ENCODE measurements around the gene MEGF8.

The MEGF8 gene

DNA sequence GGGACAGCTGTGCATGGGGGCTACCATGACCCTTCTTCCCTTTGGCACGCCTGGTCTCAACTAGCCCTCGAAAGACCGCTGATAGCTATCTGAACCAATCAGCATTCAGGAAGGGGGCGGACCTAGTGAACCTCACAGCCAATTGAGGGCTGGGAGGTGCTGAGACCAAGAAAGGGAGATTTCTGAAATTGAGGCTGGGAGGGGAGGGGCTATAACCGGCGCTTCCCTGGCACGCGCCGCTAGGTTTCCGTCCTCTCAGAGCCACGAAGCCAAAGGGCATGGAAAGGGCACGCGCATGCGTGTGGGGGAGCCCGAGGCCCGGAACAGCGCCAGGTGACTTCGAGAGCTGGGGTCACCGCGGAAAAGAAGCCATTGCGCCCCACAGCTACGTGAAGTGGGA lies 18.8 kb upstream of the MEGF8 start:
- TF ChIP-seq, protein P1, sequence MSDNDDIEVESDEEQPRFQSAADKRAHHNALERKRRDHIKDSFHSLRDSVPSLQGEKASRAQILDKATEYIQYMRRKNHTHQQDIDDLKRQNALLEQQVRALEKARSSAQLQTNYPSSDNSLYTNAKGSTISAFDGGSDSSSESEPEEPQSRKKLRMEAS (IDR thresholded peaks at IDR 0.05): no peak
- no peak for TF ChIP-seq NFIC (IDR thresholded peaks at IDR 0.05)
- TF ChIP-seq CREB1 (IDR thresholded peaks at IDR 0.05; ENCODE audit: low read depth): no peak
- no peak for TF ChIP-seq ZBTB7A (IDR thresholded peaks at IDR 0.05; ENCODE audit: low read depth)
- no peak for TF ChIP-seq EP300 (IDR thresholded peaks at IDR 0.05; ENCODE audit: borderline replicate concordance)
- TF ChIP-seq TCF12 (IDR thresholded peaks at IDR 0.05; ENCODE audit: low read depth): no peak
- no peak for TF ChIP-seq TEAD4 (IDR thresholded peaks at IDR 0.05)
- no peak for TF ChIP-seq CEBPB (IDR thresholded peaks at IDR 0.05)
- no peak for TF ChIP-seq FOXM1 (IDR thresholded peaks at IDR 0.05; ENCODE audit: borderline replicate concordance, low read depth)
- TF ChIP-seq, protein P2, sequence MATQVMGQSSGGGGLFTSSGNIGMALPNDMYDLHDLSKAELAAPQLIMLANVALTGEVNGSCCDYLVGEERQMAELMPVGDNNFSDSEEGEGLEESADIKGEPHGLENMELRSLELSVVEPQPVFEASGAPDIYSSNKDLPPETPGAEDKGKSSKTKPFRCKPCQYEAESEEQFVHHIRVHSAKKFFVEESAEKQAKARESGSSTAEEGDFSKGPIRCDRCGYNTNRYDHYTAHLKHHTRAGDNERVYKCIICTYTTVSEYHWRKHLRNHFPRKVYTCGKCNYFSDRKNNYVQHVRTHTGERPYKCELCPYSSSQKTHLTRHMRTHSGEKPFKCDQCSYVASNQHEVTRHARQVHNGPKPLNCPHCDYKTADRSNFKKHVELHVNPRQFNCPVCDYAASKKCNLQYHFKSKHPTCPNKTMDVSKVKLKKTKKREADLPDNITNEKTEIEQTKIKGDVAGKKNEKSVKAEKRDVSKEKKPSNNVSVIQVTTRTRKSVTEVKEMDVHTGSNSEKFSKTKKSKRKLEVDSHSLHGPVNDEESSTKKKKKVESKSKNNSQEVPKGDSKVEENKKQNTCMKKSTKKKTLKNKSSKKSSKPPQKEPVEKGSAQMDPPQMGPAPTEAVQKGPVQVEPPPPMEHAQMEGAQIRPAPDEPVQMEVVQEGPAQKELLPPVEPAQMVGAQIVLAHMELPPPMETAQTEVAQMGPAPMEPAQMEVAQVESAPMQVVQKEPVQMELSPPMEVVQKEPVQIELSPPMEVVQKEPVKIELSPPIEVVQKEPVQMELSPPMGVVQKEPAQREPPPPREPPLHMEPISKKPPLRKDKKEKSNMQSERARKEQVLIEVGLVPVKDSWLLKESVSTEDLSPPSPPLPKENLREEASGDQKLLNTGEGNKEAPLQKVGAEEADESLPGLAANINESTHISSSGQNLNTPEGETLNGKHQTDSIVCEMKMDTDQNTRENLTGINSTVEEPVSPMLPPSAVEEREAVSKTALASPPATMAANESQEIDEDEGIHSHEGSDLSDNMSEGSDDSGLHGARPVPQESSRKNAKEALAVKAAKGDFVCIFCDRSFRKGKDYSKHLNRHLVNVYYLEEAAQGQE (IDR thresholded peaks at IDR 0.05; ENCODE audit: low read depth): no peak
- TF ChIP-seq YY1 (IDR thresholded peaks at IDR 0.05; ENCODE audit: low read depth): no peak
- no peak for TF ChIP-seq RAD21 (IDR thresholded peaks at IDR 0.05; ENCODE audit: low read depth)
- no peak for TF ChIP-seq EGR1 (IDR thresholded peaks at IDR 0.05)

DNA sequence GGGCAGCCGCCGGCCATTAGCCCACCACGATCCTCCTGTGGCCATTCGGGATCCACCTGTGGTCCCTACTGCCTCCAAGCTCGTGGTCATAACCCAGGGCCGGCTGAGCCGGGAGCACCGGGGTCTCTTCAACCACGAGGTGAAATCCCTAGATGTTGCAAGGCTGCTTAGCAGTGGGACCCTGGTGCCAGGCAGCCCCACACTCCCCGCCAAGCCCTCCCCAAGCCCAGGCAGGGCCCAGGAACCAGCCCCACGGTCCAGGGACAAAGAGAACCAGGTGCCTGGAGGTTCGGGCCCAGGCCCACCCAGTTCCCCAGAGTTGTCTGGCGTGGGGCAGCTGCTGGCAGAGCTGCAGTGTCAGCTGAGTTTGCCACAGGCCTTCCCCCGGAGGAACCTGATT lies 15.7 kb upstream of the MEGF8 start:
- TF ChIP-seq TEAD4 (IDR thresholded peaks at IDR 0.05) (no peak), FOXM1 (IDR thresholded peaks at IDR 0.05; ENCODE audit: borderline replicate concordance, low read depth) (no peak), TCF12 (IDR thresholded peaks at IDR 0.05; ENCODE audit: low read depth) (no peak), YY1 (IDR thresholded peaks at IDR 0.05; ENCODE audit: low read depth) (no peak), CREB1 (IDR thresholded peaks at IDR 0.05; ENCODE audit: low read depth) (no peak), CEBPB (IDR thresholded peaks at IDR 0.05) (no peak), EP300 (IDR thresholded peaks at IDR 0.05; ENCODE audit: borderline replicate concordance) (no peak), NFIC (IDR thresholded peaks at IDR 0.05) (no peak), RAD21 (IDR thresholded peaks at IDR 0.05; ENCODE audit: low read depth) (no peak), TAF1 (IDR thresholded peaks at IDR 0.05; ENCODE audit: low read depth) (no peak), ZBTB7A (IDR thresholded peaks at IDR 0.05; ENCODE audit: low read depth) (no peak), EGR1 (IDR thresholded peaks at IDR 0.05) (no peak)
- TF ChIP-seq, protein P2 (IDR thresholded peaks at IDR 0.05; ENCODE audit: low read depth): no peak
- TF ChIP-seq, protein P1 (IDR thresholded peaks at IDR 0.05): no peak
- TF ChIP-seq, protein P3, sequence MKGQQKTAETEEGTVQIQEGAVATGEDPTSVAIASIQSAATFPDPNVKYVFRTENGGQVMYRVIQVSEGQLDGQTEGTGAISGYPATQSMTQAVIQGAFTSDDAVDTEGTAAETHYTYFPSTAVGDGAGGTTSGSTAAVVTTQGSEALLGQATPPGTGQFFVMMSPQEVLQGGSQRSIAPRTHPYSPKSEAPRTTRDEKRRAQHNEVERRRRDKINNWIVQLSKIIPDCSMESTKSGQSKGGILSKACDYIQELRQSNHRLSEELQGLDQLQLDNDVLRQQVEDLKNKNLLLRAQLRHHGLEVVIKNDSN (IDR thresholded peaks at IDR 0.05): no peak

DNA sequence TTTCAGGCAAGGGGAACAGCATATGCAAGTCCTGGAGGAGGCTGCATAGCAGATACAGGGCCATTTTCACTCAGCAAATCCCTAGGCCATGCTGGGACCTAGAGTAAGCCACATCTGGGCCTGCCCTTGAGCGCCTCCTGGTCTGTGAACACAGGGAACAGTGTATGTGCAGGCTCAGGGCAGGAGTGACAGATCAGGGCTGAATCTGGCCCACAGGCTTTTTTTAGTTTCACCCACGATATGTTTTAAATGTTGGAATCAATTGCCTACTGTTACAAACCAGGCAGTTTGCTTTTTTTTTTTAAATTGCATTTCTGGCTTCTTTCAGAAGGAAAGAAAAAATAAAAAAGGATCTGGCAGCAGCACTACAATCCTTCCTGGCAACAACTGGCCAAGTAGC lies 13.8 kb upstream of the MEGF8 start:
- TF ChIP-seq TEAD4 (IDR thresholded peaks at IDR 0.05) (no peak), FOXM1 (IDR thresholded peaks at IDR 0.05; ENCODE audit: borderline replicate concordance, low read depth) (no peak), ZBTB7A (IDR thresholded peaks at IDR 0.05; ENCODE audit: low read depth) (no peak), CEBPB (IDR thresholded peaks at IDR 0.05) (no peak), NFIC (IDR thresholded peaks at IDR 0.05) (no peak), CREB1 (IDR thresholded peaks at IDR 0.05; ENCODE audit: low read depth) (no peak), TCF12 (IDR thresholded peaks at IDR 0.05; ENCODE audit: low read depth) (no peak), TAF1 (IDR thresholded peaks at IDR 0.05; ENCODE audit: low read depth) (no peak)
- TF ChIP-seq, protein P1 (IDR thresholded peaks at IDR 0.05): no peak
- TF ChIP-seq, protein P3 (IDR thresholded peaks at IDR 0.05): no peak
- TF ChIP-seq, protein P2 (IDR thresholded peaks at IDR 0.05; ENCODE audit: low read depth): no peak

DNA sequence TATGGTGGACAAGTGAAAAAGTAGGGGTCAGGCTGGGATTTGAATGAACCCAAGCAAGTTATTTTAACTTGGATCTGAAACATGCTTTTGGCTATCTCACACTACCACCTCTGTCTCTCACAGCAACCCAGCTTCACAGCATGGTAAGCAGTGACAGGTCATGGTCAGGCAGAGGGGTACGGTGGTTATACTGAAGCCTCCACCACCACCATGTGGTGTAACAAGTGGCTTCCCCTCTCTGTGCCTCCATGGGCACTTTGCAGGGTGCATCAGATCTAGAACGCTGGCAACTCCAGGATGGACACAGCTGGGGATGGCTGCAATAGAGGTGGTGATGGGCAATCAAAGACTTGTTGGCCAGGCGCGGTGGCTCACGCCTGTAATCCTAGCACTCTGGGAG lies 13.1 kb upstream of the MEGF8 start:
- TF ChIP-seq TCF12 (IDR thresholded peaks at IDR 0.05; ENCODE audit: low read depth) (no peak), TEAD4 (IDR thresholded peaks at IDR 0.05) (no peak), CREB1 (IDR thresholded peaks at IDR 0.05; ENCODE audit: low read depth) (no peak), YY1 (IDR thresholded peaks at IDR 0.05; ENCODE audit: low read depth) (no peak)

Measured in Ishikawa (cell line).